Measurements from ENCODE around the gene TMSB4X. TPM values are rescaled to one million over a fixed set of nuclear protein-coding genes. Genes with fewer than 3 reads are reported as not detected.

The TMSB4X gene
- total and polyA plus RNA-seq, 2 donors (not counting 3 experiments of a cell fraction or from before 2014, with no cell fraction given) = 4,136 to 6,858 TPM

DNA sequence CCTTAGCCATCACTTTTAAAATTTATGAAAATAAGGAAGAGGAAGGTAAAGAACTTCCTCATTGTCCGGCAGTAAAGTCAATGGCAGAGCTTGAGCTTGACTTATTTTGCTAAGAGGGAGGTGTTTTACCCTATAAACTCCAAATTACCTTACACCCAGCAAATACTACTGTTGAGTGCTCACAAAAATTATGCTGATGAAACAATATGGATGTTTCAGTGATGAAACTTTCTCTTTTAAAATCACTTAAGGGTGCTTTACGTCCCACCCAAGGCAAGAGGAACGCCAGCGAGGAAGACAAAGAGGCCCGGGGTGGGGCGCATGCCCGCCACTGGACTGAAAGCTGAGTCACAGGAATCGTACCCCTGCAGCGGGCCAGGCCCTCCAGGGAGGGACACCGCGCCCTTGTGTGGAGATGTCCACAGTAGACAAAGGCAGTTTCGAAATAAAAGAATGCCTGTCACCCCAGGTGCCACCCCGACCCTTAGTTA, 560 bp upstream of the TMSB4X start:
- peak; percentile 82 for FAIRE-seq
- ChIA-PET CTCF (interaction anchor here (0.6 to 3.2 kb wide), 3 partner anchors 28 to 514 kb away, joined by 3 to 23 read pairs (median 4); no protein-coding TSS in a partner anchor), POLR2A (interaction anchor here (0.7 to 2.2 kb wide), 4 partner anchors 9 to 28 kb away, joined by 3 to 18 read pairs (median 4); no protein-coding TSS in a partner anchor)
- dilution Hi-C loops (cut with MboI; ENCODE audit: extremely low pct_ligation_motif_present, low sequenced_read_pairs) = no loop called here
- no peaks in the 10 kb centered on the region for H4K20me1 ChIP-seq (replicated peaks; ENCODE audit: control insufficient read depth, extremely low read depth, insufficient read depth, low read length)
- no peak for TF ChIP-seq POLR2A (IDR thresholded peaks at IDR 0.05; ENCODE audit: low read depth, low read length)
- no peak for TF ChIP-seq JUN (IDR thresholded peaks at IDR 0.05; ENCODE audit: borderline replicate concordance, insufficient read depth, insufficient read length, low read depth)
- peak; percentile 28 for TF ChIP-seq FOS (IDR thresholded peaks at IDR 0.05; ENCODE audit: borderline replicate concordance, insufficient read depth, low read length)
- TF ChIP-seq, protein P1, sequence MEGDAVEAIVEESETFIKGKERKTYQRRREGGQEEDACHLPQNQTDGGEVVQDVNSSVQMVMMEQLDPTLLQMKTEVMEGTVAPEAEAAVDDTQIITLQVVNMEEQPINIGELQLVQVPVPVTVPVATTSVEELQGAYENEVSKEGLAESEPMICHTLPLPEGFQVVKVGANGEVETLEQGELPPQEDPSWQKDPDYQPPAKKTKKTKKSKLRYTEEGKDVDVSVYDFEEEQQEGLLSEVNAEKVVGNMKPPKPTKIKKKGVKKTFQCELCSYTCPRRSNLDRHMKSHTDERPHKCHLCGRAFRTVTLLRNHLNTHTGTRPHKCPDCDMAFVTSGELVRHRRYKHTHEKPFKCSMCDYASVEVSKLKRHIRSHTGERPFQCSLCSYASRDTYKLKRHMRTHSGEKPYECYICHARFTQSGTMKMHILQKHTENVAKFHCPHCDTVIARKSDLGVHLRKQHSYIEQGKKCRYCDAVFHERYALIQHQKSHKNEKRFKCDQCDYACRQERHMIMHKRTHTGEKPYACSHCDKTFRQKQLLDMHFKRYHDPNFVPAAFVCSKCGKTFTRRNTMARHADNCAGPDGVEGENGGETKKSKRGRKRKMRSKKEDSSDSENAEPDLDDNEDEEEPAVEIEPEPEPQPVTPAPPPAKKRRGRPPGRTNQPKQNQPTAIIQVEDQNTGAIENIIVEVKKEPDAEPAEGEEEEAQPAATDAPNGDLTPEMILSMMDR (IDR thresholded peaks at IDR 0.05; ENCODE audit: extremely low read depth in 1 of 2, insufficient read depth in 1 of 2, low read depth in 1 of 2, low read length in 2 of 2) = no peak
- H2AFZ ChIP-seq (ENCODE audit: low read depth, low read length) = no peak overlapping the region
- peaks cover 44% of the 10 kb centered on the region for H3K4me1 ChIP-seq (ENCODE audit: control insufficient read depth, extremely low read depth, insufficient read depth, low read length)
- BruUV-seq (replicated peaks) = TSS peak; percentile 1
- no peaks in the 10 kb centered on the region for H3K9me1 ChIP-seq (replicated peaks; ENCODE audit: control insufficient read depth, extremely low read depth, insufficient read depth, low read length)
- peaks cover 0 to 2% of the 10 kb centered on the region in 2 experiments for H3K36me3 ChIP-seq (ENCODE audit: control insufficient read depth in 2 of 2, extremely low read depth in 1 of 2, insufficient read depth in 2 of 2, low read length in 2 of 2)
- peaks cover 32% of the 10 kb centered on the region for H3K79me2 ChIP-seq (ENCODE audit: control insufficient read depth, insufficient read depth, low read length)
- H3K27ac ChIP-seq (ENCODE audit: insufficient read depth, low read depth, low read length) = peak overlapping the region; percentile 88
- peak overlapping the region; percentile 65 to 96 (median 93) for H3K4me3 ChIP-seq (replicated peaks in 1 of 3; ENCODE audit: insufficient read depth in 1 of 3, low read depth in 1 of 3, low read length in 3 of 3)
- DNase-seq (ENCODE audit: low read depth, low spot score) = peak; percentile 58
- peak overlapping the region; percentile 100 for H3K9ac ChIP-seq (replicated peaks; ENCODE audit: extremely low read depth, insufficient read depth, low read length)
- peak overlapping the region; percentile 96 for H3K4me2 ChIP-seq (ENCODE audit: insufficient read depth, low read length)
- no peaks in the 10 kb centered on the region for H3K9me3 ChIP-seq (replicated peaks; ENCODE audit: control insufficient read depth, insufficient read depth, low read length)
- intact Hi-C loops (cut with micrococcal nuclease) = no loop called here
- H3K27me3 ChIP-seq (ENCODE audit: control insufficient read depth in 2 of 2, insufficient read depth in 2 of 2, low read length in 2 of 2) = no peaks in the 10 kb centered on the region

DNA sequence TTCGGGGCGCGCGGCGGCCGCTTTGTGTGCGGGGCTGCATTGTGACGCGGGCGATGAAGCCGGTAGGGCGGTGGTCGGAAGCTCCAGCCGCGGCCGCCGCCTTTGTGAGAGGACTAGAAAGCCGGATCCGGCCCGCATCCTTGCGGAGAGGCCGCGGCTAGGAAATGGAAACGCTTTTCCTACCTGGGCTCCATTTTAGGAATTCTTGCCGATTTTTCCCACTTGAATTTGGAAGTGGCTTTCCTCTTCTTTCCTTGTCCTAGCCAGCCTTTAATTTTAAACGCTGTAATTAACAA, 708 bp downstream of the TMSB4X start:
- H3K27ac ChIP-seq (ENCODE audit: insufficient read depth, low read depth, low read length) = peak overlapping the region; percentile 88
- H3K36me3 ChIP-seq (ENCODE audit: control insufficient read depth in 2 of 2, extremely low read depth in 1 of 2, insufficient read depth in 2 of 2, low read length in 2 of 2) = peaks cover 0 to 2% of the 10 kb centered on the region in 2 experiments
- POLR2A ChIA-PET = interaction anchor here (0.7 to 2.2 kb wide), 5 partner anchors 26 to 513 kb away, joined by 3 to 18 read pairs (median 5); no protein-coding TSS in a partner anchor
- TF ChIP-seq MYC (IDR thresholded peaks at IDR 0.05; ENCODE audit: low read depth, low read length) = no peak
- TF ChIP-seq POLR2AphosphoS5 (IDR thresholded peaks at IDR 0.05; ENCODE audit: insufficient read depth, low read depth, low read length) = peak; percentile 41
- FAIRE-seq (no peak), DNase-seq (ENCODE audit: low read depth, low spot score) (no peak)
- CTCF ChIA-PET = interaction anchor here (0.6 to 3.2 kb wide), 2 partner anchors 29 to 219 kb away, joined by 3 to 23 read pairs; no protein-coding TSS in a partner anchor
- no peak overlapping the region for H3K4me2 ChIP-seq (ENCODE audit: insufficient read depth, low read length)
- H3K27me3 ChIP-seq (ENCODE audit: control insufficient read depth in 2 of 2, insufficient read depth in 2 of 2, low read length in 2 of 2) = no peaks in the 10 kb centered on the region
- no peaks in the 10 kb centered on the region for H3K9me1 ChIP-seq (replicated peaks; ENCODE audit: control insufficient read depth, extremely low read depth, insufficient read depth, low read length)
- H4K20me1 ChIP-seq (replicated peaks; ENCODE audit: control insufficient read depth, extremely low read depth, insufficient read depth, low read length) = no peaks in the 10 kb centered on the region
- H2AFZ ChIP-seq (ENCODE audit: low read depth, low read length) = no peak overlapping the region
- BruUV-seq (replicated peaks) = no TSS peak
- H3K9ac ChIP-seq (replicated peaks; ENCODE audit: extremely low read depth, insufficient read depth, low read length) = peak overlapping the region; percentile 100
- H3K9me3 ChIP-seq (replicated peaks; ENCODE audit: control insufficient read depth, insufficient read depth, low read length) = no peaks in the 10 kb centered on the region
- peak overlapping the region; percentile 96 to 97 (median 96) for H3K4me3 ChIP-seq (replicated peaks in 1 of 3; ENCODE audit: insufficient read depth in 1 of 3, low read depth in 1 of 3, low read length in 3 of 3)
- intact Hi-C loops (cut with micrococcal nuclease) = no loop called here
- H3K79me2 ChIP-seq (ENCODE audit: control insufficient read depth, insufficient read depth, low read length) = peaks cover 32% of the 10 kb centered on the region
- H3K4me1 ChIP-seq (ENCODE audit: control insufficient read depth, extremely low read depth, insufficient read depth, low read length) = peaks cover 40% of the 10 kb centered on the region
- dilution Hi-C loops (cut with MboI; ENCODE audit: extremely low pct_ligation_motif_present, low sequenced_read_pairs) = no loop called here

Data from endothelial cell of umbilical vein (primary cell).